PC-3 (cell line): ENCODE measurements around the gene KIF18B.

ENCODE experiments used
- EZH2 ChIP-seq: fragments of 300-600 bp; sonication (generic); IDR thresholded peaks from one replicate; pipeline ENCODE4 v1.6.1; 2017; ENCODE audit warnings: antibody characterized with exemption, mild to moderate bottlenecking, low read length; ENCODE audit not compliant: unreplicated experiment
- TF ChIP-seq, protein P1 (sequence below): fragments of 300-600 bp; sonication (generic); conservative IDR thresholded peaks from 2 replicates; pipeline ENCODE4 v1.5.1; 2017; ENCODE audit warnings: antibody characterized with exemption, low read depth, mild to moderate bottlenecking, low read length

DNA sequence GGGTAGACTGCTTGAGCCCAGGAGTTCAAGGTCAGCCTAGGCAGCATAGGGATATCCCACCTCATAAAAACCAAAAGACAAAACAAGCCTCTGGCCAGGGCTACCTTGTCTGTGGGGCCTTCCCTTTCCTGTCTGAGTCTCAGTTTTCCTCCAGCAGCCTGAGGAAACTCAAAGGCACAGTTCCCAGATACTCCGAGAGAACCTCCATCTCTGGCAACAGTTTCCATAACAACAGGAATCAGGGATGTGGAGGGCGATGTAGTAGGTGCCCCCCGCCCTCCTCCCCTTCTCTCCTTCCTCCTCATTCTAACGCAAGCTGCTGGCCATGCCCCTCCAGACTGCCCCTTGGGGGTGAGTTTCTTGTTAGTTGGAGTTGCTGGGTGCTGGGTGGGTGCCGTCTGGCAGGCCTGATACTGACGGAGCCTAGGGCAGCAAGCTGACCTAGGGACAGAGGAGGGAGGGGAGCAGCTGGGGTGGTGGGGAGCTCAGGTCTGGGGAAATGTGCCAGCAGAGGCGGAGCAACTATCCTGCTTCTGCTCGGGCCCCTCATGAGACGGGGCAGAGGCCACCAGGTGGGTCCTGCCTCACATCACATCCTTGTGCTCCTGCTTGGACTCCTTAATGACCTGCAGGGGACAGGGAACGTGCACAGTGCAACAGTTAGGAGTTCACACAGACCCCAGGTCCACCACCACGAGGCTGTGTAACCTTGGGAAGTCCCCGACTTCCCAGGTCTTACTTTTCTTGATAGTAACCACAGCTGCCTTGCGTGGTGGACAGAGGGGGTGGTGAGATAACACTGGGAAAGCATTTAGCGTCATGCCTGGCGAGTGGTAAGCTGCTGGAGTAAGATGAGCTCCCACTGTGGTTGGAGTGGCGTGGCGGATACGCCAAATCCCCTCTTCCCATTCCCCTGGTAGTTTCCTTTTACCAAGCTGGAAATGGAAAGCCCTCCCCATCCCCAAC is 40.5 kb downstream of the KIF18B start:
- TF ChIP-seq EZH2: no peak
- TF ChIP-seq, protein P1, sequence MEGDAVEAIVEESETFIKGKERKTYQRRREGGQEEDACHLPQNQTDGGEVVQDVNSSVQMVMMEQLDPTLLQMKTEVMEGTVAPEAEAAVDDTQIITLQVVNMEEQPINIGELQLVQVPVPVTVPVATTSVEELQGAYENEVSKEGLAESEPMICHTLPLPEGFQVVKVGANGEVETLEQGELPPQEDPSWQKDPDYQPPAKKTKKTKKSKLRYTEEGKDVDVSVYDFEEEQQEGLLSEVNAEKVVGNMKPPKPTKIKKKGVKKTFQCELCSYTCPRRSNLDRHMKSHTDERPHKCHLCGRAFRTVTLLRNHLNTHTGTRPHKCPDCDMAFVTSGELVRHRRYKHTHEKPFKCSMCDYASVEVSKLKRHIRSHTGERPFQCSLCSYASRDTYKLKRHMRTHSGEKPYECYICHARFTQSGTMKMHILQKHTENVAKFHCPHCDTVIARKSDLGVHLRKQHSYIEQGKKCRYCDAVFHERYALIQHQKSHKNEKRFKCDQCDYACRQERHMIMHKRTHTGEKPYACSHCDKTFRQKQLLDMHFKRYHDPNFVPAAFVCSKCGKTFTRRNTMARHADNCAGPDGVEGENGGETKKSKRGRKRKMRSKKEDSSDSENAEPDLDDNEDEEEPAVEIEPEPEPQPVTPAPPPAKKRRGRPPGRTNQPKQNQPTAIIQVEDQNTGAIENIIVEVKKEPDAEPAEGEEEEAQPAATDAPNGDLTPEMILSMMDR: no peak
